ENCODE data around the gene HOXA1.

GRCh38 chr7:27141137-27141922, 45.5 kb upstream of the HOXA1 start:
- TF ChIP-seq CTCF (IDR thresholded peaks at IDR 0.05) (no peak), POLR2A (IDR thresholded peaks at IDR 0.05) (no peak)

All from thyroid gland (tissue), 4 donors.